ENCODE results near the gene PHB1. TPM values are rescaled to one million over a fixed set of nuclear protein-coding genes. Genes with fewer than 3 reads are reported as not detected.

The PHB1 gene
- total and polyA plus RNA-seq, 3 donors from 2014 or later = 69.1 to 103 (median 95.1) TPM

DNA sequence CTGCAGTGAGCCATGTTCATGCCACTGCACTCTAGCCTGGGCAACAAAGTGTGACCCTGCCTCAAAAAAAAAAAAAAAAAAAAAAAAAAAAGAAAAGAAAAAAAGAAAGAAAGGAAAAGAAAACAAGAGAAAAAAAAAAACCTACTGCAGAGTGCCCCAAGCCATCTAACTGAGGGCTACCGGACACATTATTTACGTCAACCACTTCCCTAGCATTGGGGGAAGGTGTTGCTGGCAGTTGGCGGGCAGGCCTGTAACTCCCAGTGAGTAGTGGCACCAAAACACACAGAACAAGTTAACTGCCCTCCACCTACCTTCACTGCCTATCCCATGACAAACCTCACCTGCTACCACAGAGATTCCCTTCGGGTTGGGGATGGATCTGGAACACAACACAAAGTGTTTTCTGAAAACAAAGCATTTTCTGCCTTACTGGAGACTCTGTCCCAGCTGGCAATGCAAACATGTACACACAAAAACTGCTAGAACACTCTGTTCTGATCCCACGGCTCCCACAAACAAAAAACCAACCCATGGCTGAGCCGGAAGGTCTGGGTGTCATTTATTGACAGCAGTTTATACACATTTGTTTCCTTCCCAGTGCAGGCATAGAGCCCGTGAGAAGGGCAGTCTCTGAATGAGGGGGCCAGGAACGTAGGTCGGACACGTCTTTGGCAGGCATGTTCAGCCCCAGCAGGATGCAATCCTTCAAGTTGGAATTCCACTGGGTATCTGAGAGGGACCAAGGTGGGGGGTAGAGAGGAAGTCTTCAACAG is 11.0 kb downstream of the PHB1 start:
- H3K27me3 ChIP-seq = no peaks in the 10 kb centered on the region
- intact Hi-C loops (cut with DNase I; ENCODE audit: low total_unique reads) = no loop called here
- DNase-seq = peak; percentile 63
- no peaks in the 10 kb centered on the region for H3K9me3 ChIP-seq
- peaks cover 23% of the 10 kb centered on the region for H3K4me1 ChIP-seq
- peak overlapping the region; percentile 49 to 83 for H3K27ac ChIP-seq
- H3K4me3 ChIP-seq = no peak overlapping the region
- H3K36me3 ChIP-seq (ENCODE audit: low read depth, missing control alignments) = no peaks in the 10 kb centered on the region
- TF ChIP-seq POLR2A (IDR thresholded peaks at IDR 0.05) = no peak
- no peak for TF ChIP-seq CTCF (IDR thresholded peaks at IDR 0.05)
- WGBS, 2 donors = 40 to 61% methylated on average over 9 to 10 of the region's 10 CpGs

- peak overlapping the region; percentile 65 to 83 for H3K27ac ChIP-seq
- no peak for TF ChIP-seq POLR2A (IDR thresholded peaks at IDR 0.05)
- TF ChIP-seq CTCF (IDR thresholded peaks at IDR 0.05) = no peak
- intact Hi-C loops (cut with DNase I; ENCODE audit: low total_unique reads) = no loop called here
- no peaks in the 10 kb centered on the region for H3K27me3 ChIP-seq
- WGBS, 2 donors = 65 to 72% methylated on average over 6 of the region's 6 CpGs
- peaks cover 26% of the 10 kb centered on the region for H3K4me1 ChIP-seq
- no peaks in the 10 kb centered on the region for H3K9me3 ChIP-seq
- no peak overlapping the region for H3K4me3 ChIP-seq
- no peaks in the 10 kb centered on the region for H3K36me3 ChIP-seq (ENCODE audit: low read depth, missing control alignments)
- no peak for DNase-seq
Observed at GRCh38 chr17:49402706-49403105, 12.0 kb downstream of the PHB1 start.

DNA sequence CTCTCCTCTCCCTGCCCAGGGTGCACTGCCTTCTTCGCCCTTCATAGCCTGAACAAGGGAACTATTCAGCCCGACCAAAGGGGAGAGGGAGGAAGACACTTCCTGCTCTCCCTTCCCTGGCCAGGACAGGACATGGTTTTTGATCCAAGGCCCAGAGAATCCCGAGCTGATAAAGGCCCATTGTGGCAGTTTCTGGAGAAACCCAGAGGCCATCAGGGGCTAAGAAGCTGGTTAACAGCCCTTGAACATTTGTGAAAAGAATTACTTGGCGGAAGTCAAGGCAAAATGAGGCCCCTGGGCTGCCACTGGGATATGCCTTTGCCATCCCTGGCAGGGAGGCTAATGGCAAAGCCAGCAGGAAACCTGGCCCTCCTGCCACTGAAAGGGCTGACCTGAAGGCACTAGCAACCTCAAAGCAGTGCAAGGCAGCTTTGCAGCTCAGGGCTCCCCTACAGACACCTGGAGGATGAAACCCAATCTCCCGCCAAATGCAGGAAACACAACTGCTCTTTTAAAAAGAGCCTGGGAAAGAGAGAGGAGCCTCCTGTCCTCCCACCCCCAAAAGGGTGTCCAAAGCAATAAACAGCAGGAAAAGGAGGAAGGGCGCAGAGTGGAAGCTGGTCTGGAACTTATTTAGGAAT is 12.6 kb downstream of the PHB1 start:
- TF ChIP-seq POLR2A (IDR thresholded peaks at IDR 0.05) (no peak), CTCF (IDR thresholded peaks at IDR 0.05) (no peak)
- Histone ChIP-seq H3K36me3 (ENCODE audit: low read depth, missing control alignments) (no peaks in the 10 kb centered on the region), H3K9me3 (no peaks in the 10 kb centered on the region), H3K27me3 (no peaks in the 10 kb centered on the region), H3K4me1 (peaks cover 31% of the 10 kb centered on the region), H3K4me3 (no peak overlapping the region), H3K27ac (peak overlapping the region; percentile 65 to 83)
- peak; percentile 54 for DNase-seq
- intact Hi-C loops (cut with DNase I; ENCODE audit: low total_unique reads) = no loop called here
- WGBS, 2 donors = 61 to 67% methylated on average over 5 to 6 of the region's 6 CpGs

GRCh38 chr17:49399995-49400394 is 14.7 kb downstream of the PHB1 start:
- Histone ChIP-seq H3K27ac (no peak overlapping the region), H3K4me3 (no peak overlapping the region), H3K9me3 (no peaks in the 10 kb centered on the region), H3K4me1 (peaks cover 31% of the 10 kb centered on the region), H3K36me3 (ENCODE audit: low read depth, missing control alignments) (no peaks in the 10 kb centered on the region), H3K27me3 (no peaks in the 10 kb centered on the region)
- TF ChIP-seq CTCF (IDR thresholded peaks at IDR 0.05) (no peak), POLR2A (IDR thresholded peaks at IDR 0.05) (no peak)
- intact Hi-C loops (cut with DNase I; ENCODE audit: low total_unique reads) = no loop called here
- 62 to 68% methylated on average over 3 of the region's 3 CpGs for WGBS, 2 donors
- no peak for DNase-seq
